IMR-90 (cell line): Measurements from ENCODE around the gene PLBD1. TPM values are rescaled to one million over a fixed set of nuclear protein-coding genes. Genes with fewer than 3 reads are reported as not detected.

Source experiments
- ATAC-seq: fragments of 200-7000 bp; cut with Tn5 transposase; 2 replicates; pipeline ENCODE4 v1.9.1; 2020; ENCODE audit warnings: low read depth, mild to moderate bottlenecking, moderate library complexity
- BruUV-seq: library from RNA; stranded (reverse); fragments of 400-500 nt; replicated peaks from 2 replicates; lab custom pipeline; 2021; lab: Mats Ljungman, UMichigan
- CTCF ChIA-PET: fragments of 300-600 bp; formaldehyde crosslinking; extraction: SDS; loops from one replicate; lab custom pipeline; 2021; ENCODE audit warnings: antibody characterized with exemption; lab: Yijun Ruan, JAX
- POLR2A ChIA-PET: fragments of 300-600 bp; sonication (Branson Sonifier 250); formaldehyde crosslinking; loops from one replicate; lab custom pipeline; 2022; ENCODE audit warnings: antibody characterized with exemption; ENCODE audit not compliant: unreplicated experiment; lab: Charles Lee
- DNase-seq: peaks from one replicate; pipeline ENCODE4 v3.0.0; 2013
- H2AFZ ChIP-seq: replicated peaks from 2 replicates; pipeline ENCODE3; 2013; ENCODE audit warnings: low read length, mild to moderate bottlenecking; ENCODE audit not compliant: poor library complexity
- H2AK5ac ChIP-seq: 2 replicates; pipeline ENCODE4 v1.6.1; 2013; ENCODE audit warnings: low read depth, low read length, inconsistent platforms
- H2AK9ac ChIP-seq: replicated peaks from 2 replicates; pipeline ENCODE3; 2013; ENCODE audit warnings: mild to moderate bottlenecking, low read depth, low read length, moderate library complexity; ENCODE audit not compliant: poor library complexity
- H2BK120ac ChIP-seq: 2 replicates; pipeline ENCODE4 v1.6.1; 2013; ENCODE audit warnings: low read depth, low read length, inconsistent platforms
- H2BK15ac ChIP-seq: 3 replicates; pipeline ENCODE4 v1.6.1; 2013; ENCODE audit warnings: low read depth, low read length, inconsistent platforms
- H2BK20ac ChIP-seq: 2 replicates; pipeline ENCODE4 v1.6.1; 2013; ENCODE audit warnings: low read depth, mild to moderate bottlenecking, inconsistent platforms, low read length, moderate library complexity
- H2BK5ac ChIP-seq: 2 replicates; pipeline ENCODE4 v1.6.1; 2013; ENCODE audit warnings: mild to moderate bottlenecking, low read depth, low read length, inconsistent platforms; ENCODE audit not compliant: poor library complexity, severe bottlenecking
- H3K14ac ChIP-seq: replicated peaks from 2 replicates; pipeline ENCODE4 v1.6.1; 2013; ENCODE audit warnings: low read depth, low read length, inconsistent platforms
- H3K18ac ChIP-seq: 2 replicates; pipeline ENCODE4 v1.6.1; 2013; ENCODE audit warnings: low read depth, low read length, control low read depth
- H3K23ac ChIP-seq: 2 replicates; pipeline ENCODE4 v1.6.1; 2013; ENCODE audit warnings: low read depth, low read length, inconsistent platforms
- H3K27ac ChIP-seq: 2 replicates; pipeline ENCODE4 v1.5.1; 2013; ENCODE audit warnings: mild to moderate bottlenecking, control low read depth, low read length; ENCODE audit not compliant: insufficient read depth
- H3K27me3 ChIP-seq: 2 replicates; pipeline ENCODE4 v1.6.1; 2013; ENCODE audit warnings: low read length; ENCODE audit not compliant: control insufficient read depth, insufficient read depth
- H3K36me3 ChIP-seq: 2 replicates; pipeline ENCODE4 v1.6.1; 2013; ENCODE audit warnings: low read length, mixed read lengths; ENCODE audit not compliant: control insufficient read depth, insufficient read depth
- H3K4ac ChIP-seq: 2 replicates; pipeline ENCODE4 v1.6.1; 2013; ENCODE audit warnings: low read depth, low read length, inconsistent platforms
- H3K4me1 ChIP-seq: 2 replicates; pipeline ENCODE4 v1.6.1; 2013; ENCODE audit warnings: low read length, mixed read lengths; ENCODE audit not compliant: control insufficient read depth, insufficient read depth
- H3K4me2 ChIP-seq: 2 replicates; pipeline ENCODE4 v1.6.1; 2013; ENCODE audit warnings: low read depth, mild to moderate bottlenecking, control low read depth, low read length, moderate library complexity
- H3K4me3 ChIP-seq: 2 replicates; pipeline ENCODE4 v1.5.1; 2013; ENCODE audit warnings: low read depth, mild to moderate bottlenecking, control low read depth, low read length, moderate library complexity; ENCODE audit not compliant: insufficient read depth
- H3K56ac ChIP-seq: 2 replicates; pipeline ENCODE4 v1.6.1; 2013; ENCODE audit warnings: low read length, inconsistent platforms; ENCODE audit not compliant: insufficient read depth; ENCODE audit errors: extremely low read depth
- H3K79me1 ChIP-seq, 2 experiments: 2 replicates each; pipeline ENCODE4 v1.6.1; 2013; ENCODE audit warnings: low read length in 2 of 2, inconsistent platforms in 1 of 2, low read depth in 1 of 2
- H3K9ac ChIP-seq: 2 replicates; pipeline ENCODE4 v1.6.1; 2013; ENCODE audit warnings: low read depth, low read length, control low read depth
- H3K9me1 ChIP-seq: 2 replicates; pipeline ENCODE4 v1.6.1; 2013; ENCODE audit warnings: low read length, inconsistent platforms; ENCODE audit not compliant: insufficient read depth
- H3K9me3 ChIP-seq: 2 replicates; pipeline ENCODE4 v1.6.1; 2013; ENCODE audit warnings: low read length; ENCODE audit not compliant: control insufficient read depth, insufficient read depth
- H4K20me1 ChIP-seq: 2 replicates; pipeline ENCODE4 v1.6.1; 2013; ENCODE audit warnings: low read length, inconsistent platforms; ENCODE audit not compliant: insufficient read depth
- H4K5ac ChIP-seq: 2 replicates; pipeline ENCODE4 v1.6.1; 2013; ENCODE audit warnings: mild to moderate bottlenecking, low read depth, low read length, control low read depth
- H4K8ac ChIP-seq, 2 experiments: 2 replicates each; pipeline ENCODE4 v1.6.1; 2013; ENCODE audit warnings: low read depth in 2 of 2, low read length in 2 of 2, control low read depth in 1 of 2, inconsistent platforms in 1 of 2
- H4K91ac ChIP-seq: 2 replicates; pipeline ENCODE4 v1.6.1; 2013; ENCODE audit warnings: low read depth, low read length, inconsistent platforms; ENCODE audit not compliant: insufficient read depth
- BHLHE40 ChIP-seq: fragments of 150-350 bp; IDR thresholded peaks from 2 replicates; pipeline ENCODE4 v1.6.1; 2016; ENCODE audit warnings: mild to moderate bottlenecking, low read depth, low read length
- CEBPB ChIP-seq: IDR thresholded peaks from 2 replicates; pipeline ENCODE4 v1.6.1; 2012; ENCODE audit warnings: low read depth, low read length, improper control_type of control experiment
- CHD1 ChIP-seq: IDR thresholded peaks from 2 replicates; pipeline ENCODE4 v1.6.1; 2012; ENCODE audit warnings: low read depth, low read length, improper control_type of control experiment
- FOS ChIP-seq: fragments of 150-350 bp; IDR thresholded peaks from 2 replicates; pipeline ENCODE4 v1.6.1; 2016; ENCODE audit warnings: low read depth, low read length
- MXI1 ChIP-seq: IDR thresholded peaks from 2 replicates; pipeline ENCODE4 v1.6.1; 2012; ENCODE audit warnings: low read depth, mild to moderate bottlenecking, low read length, moderate library complexity, borderline replicate concordance
- NFE2L2 ChIP-seq: fragments of 150-350 bp; IDR thresholded peaks from 2 replicates; pipeline ENCODE4 v1.6.1; 2016; ENCODE audit warnings: low read depth, mild to moderate bottlenecking, low read length
- POLR2A ChIP-seq: IDR thresholded peaks from 2 replicates; pipeline ENCODE4 v1.6.1; 2012; ENCODE audit warnings: mild to moderate bottlenecking, low read depth, low read length
- RAD21 ChIP-seq: IDR thresholded peaks from 2 replicates; pipeline ENCODE4 v1.6.1; 2012; ENCODE audit warnings: low read length, improper control_type of control experiment
- RCOR1 ChIP-seq: IDR thresholded peaks from 2 replicates; pipeline ENCODE4 v1.6.1; 2012; ENCODE audit warnings: mild to moderate bottlenecking, low read length, improper control_type of control experiment; ENCODE audit not compliant: insufficient replicate concordance
- RFX5 ChIP-seq: IDR thresholded peaks from 2 replicates; pipeline ENCODE4 v1.8.0; 2012; ENCODE audit warnings: low read depth, mild to moderate bottlenecking, low read length, moderate library complexity
- SMC3 ChIP-seq: fragments of 150-350 bp; IDR thresholded peaks from 2 replicates; pipeline ENCODE4 v1.6.1; 2016; ENCODE audit warnings: low read depth, mild to moderate bottlenecking, antibody characterized with exemption, low read length, moderate library complexity
- WGBS, 2 experiments: methylation state at CpG; one replicate each; pipeline versions ENCODE4 v1.1.5 to v1.1.7; 2013; ENCODE audit warnings: missing lambda C conversion rate in 2 of 2; ENCODE audit not compliant: insufficient read length in 1 of 2; ENCODE audit errors: extremely low coverage in 2 of 2; 5-methylcytosine and 5-hydroxymethylcytosine counted together
- dilution Hi-C: fragments of 300-500 bp; cut with HindIII; formaldehyde crosslinking; loops from one replicate; pipeline ENCODE4 v1.14.3; 2018; ENCODE audit warnings: low sequenced_read_pairs; ENCODE audit not compliant: unreplicated experiment
- in situ Hi-C: fragments of 300-500 bp; cut with MboI; formaldehyde crosslinking; loops from 3 replicates; pipeline ENCODE4 v1.14.3; 2019; ENCODE audit warnings: low sequenced_read_pairs, inconsistent platforms, mixed read lengths
- intact Hi-C: fragments of 100-400 bp; cut with micrococcal nuclease; formaldehyde crosslinking; loops from 2 replicates; pipeline ENCODE4 v1.10.0; 2022
- polyA plus RNA-seq, 3 experiments: library from polyadenylated mRNA; depleted of rRNA; stranded (reverse); fragments of >200 nt; gene quantifications; 2 replicates each; pipeline ENCODE4 v1.2.3, GENCODE V29; 2012; ENCODE audit warnings: low replicate concordance in 1 of 3
- total RNA-seq: library from RNA; depleted of rRNA; stranded (reverse); fragments of >200 nt; gene quantifications from 2 replicates; pipeline ENCODE4 v1.2.3, GENCODE V29; 2012
- TF ChIP-seq, protein P1 (sequence below): fragments of 150-350 bp; IDR thresholded peaks from 2 replicates; pipeline ENCODE4 v1.6.1; 2017; ENCODE audit warnings: mild to moderate bottlenecking, antibody characterized with exemption, low read length, low read depth
- TF ChIP-seq, protein P2 (sequence below): fragments of 150-350 bp; IDR thresholded peaks from 2 replicates; pipeline ENCODE4 v1.6.1; 2016; ENCODE audit warnings: low read depth, mild to moderate bottlenecking, low read length, moderate library complexity, borderline replicate concordance
- TF ChIP-seq, protein P3 (sequence below): conservative IDR thresholded peaks from 2 replicates; pipeline ENCODE4 v1.5.1; 2012; ENCODE audit warnings: mild to moderate bottlenecking, low read depth, low read length, improper control_type of control experiment

The PLBD1 gene
- total and polyA plus RNA-seq, 2 of the 4 experiments (the other 2 are of a cell fraction), result under 0.01 TPM; not detected in 1

DNA sequence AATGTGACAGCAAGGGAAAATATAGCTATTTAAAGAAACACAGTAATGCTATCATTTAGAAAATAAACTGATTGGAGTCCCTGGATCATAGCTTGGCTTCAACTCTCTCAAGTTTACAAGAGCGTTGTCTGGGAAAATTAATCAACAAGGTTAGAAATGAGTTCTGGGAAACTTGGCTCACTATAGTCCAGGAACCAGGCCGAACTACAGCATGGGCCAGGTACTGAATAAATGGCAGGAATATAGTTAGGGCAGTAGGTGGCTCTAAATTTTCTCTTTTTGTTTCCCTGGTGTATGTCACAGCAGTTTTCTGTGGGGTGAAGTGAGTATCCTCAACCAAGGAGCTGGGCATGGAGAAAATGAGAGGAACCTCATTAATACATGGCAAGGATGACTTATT lies 72.4 kb downstream of the PLBD1 start (continued):
- TF ChIP-seq RAD21 (no peak), SMC3 (no peak)
- TF ChIP-seq, protein P1, sequence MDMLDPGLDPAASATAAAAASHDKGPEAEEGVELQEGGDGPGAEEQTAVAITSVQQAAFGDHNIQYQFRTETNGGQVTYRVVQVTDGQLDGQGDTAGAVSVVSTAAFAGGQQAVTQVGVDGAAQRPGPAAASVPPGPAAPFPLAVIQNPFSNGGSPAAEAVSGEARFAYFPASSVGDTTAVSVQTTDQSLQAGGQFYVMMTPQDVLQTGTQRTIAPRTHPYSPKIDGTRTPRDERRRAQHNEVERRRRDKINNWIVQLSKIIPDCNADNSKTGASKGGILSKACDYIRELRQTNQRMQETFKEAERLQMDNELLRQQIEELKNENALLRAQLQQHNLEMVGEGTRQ, result no peak

DNA sequence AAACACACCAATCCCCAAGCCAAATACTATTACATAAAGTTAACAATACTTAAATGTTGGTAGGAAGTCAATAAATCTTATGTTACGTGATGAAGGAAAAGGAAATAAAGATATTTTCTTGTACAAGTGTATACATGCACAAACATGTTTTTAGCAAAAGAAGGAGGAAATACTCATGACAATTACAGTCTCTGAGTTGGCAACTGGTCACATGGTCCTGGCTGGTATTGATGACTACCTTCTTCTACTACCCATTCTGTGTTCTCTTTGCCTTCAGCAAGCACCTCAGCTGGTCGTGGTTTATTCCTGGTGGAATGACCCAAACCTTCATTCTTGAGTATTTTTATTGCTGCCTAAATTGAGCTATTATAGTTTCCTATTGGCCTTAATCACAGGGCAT lies 84.8 kb downstream of the PLBD1 start:
- H2AK9ac ChIP-seq, result no peak overlapping the region
- no peaks in the 10 kb centered on the region for H3K9me1 ChIP-seq
- H3K4ac ChIP-seq, result no peak overlapping the region
- no TSS peak for BruUV-seq
- intact Hi-C loops, result no loop called here
- no peak overlapping the region for H3K14ac ChIP-seq
- H3K18ac ChIP-seq, result no peak overlapping the region
- no peaks in the 10 kb centered on the region for H3K4me1 ChIP-seq
- TF ChIP-seq SMC3 (no peak), RCOR1 (no peak), RFX5 (no peak), RAD21 (no peak), CHD1 (no peak), CEBPB (no peak), FOS (no peak), NFE2L2 (no peak), POLR2A (no peak), BHLHE40 (no peak), MXI1 (no peak)
- TF ChIP-seq, protein P2, sequence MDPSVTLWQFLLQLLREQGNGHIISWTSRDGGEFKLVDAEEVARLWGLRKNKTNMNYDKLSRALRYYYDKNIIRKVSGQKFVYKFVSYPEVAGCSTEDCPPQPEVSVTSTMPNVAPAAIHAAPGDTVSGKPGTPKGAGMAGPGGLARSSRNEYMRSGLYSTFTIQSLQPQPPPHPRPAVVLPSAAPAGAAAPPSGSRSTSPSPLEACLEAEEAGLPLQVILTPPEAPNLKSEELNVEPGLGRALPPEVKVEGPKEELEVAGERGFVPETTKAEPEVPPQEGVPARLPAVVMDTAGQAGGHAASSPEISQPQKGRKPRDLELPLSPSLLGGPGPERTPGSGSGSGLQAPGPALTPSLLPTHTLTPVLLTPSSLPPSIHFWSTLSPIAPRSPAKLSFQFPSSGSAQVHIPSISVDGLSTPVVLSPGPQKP, result no peak
- TF ChIP-seq, protein P3, sequence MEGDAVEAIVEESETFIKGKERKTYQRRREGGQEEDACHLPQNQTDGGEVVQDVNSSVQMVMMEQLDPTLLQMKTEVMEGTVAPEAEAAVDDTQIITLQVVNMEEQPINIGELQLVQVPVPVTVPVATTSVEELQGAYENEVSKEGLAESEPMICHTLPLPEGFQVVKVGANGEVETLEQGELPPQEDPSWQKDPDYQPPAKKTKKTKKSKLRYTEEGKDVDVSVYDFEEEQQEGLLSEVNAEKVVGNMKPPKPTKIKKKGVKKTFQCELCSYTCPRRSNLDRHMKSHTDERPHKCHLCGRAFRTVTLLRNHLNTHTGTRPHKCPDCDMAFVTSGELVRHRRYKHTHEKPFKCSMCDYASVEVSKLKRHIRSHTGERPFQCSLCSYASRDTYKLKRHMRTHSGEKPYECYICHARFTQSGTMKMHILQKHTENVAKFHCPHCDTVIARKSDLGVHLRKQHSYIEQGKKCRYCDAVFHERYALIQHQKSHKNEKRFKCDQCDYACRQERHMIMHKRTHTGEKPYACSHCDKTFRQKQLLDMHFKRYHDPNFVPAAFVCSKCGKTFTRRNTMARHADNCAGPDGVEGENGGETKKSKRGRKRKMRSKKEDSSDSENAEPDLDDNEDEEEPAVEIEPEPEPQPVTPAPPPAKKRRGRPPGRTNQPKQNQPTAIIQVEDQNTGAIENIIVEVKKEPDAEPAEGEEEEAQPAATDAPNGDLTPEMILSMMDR, result no peak
- H3K4me3 ChIP-seq, result no peak overlapping the region
- no peak overlapping the region for H3K27ac ChIP-seq
- no peaks in the 10 kb centered on the region for H3K27me3 ChIP-seq
- in situ Hi-C loops, result no loop called here
- H3K9ac ChIP-seq, result no peak overlapping the region
- no peak overlapping the region for H2AK5ac ChIP-seq
- ATAC-seq (no peak), DNase-seq (no peak)
- no peak overlapping the region for H2AFZ ChIP-seq
- H4K20me1 ChIP-seq, result no peaks in the 10 kb centered on the region
- H2BK5ac ChIP-seq, result no peak overlapping the region
- no peak overlapping the region for H2BK120ac ChIP-seq
- H4K5ac ChIP-seq, result no peak overlapping the region
- WGBS, 2 experiments, result no CpG with 5 or more reads among the region's 2 CpGs
- dilution Hi-C loops, result no loop called here
- H4K91ac ChIP-seq, result no peak overlapping the region
- peaks cover 37% of the 10 kb centered on the region for H3K36me3 ChIP-seq
- H2BK20ac ChIP-seq, result no peak overlapping the region
- ChIA-PET POLR2A (no interaction called here), CTCF (no interaction called here)
- H4K8ac ChIP-seq, result no peak overlapping the region
- no peak overlapping the region for H2BK15ac ChIP-seq
- no peaks in the 10 kb centered on the region for H3K9me3 ChIP-seq
- H3K79me1 ChIP-seq, result peaks cover 0 to 3% of the 10 kb centered on the region in 2 experiments; a peak in 2 of 4 replicates
- no peak overlapping the region for H3K4me2 ChIP-seq
- no peak overlapping the region for H3K23ac ChIP-seq
- H3K56ac ChIP-seq, result no peak overlapping the region
